Neural progenitor cell (in vitro differentiated cells): ENCODE data around the gene TXNL4B.
"Not testable (repeated sequence)": the region's sequence is repeated elsewhere in the genome, so short reads cannot be mapped to it uniquely, and the experiment has no call there.

Source experiments
- CTCF ChIP-seq: fragments of 200-600 bp; sonication (generic); IDR thresholded peaks from 2 replicates; pipeline ENCODE4 v1.5.1; 2017; ENCODE audit warnings: antibody characterized with exemption, mild to moderate bottlenecking
- EZH2 ChIP-seq: fragments of 200-600 bp; sonication (generic); IDR thresholded peaks from 2 replicates; pipeline ENCODE4 v1.6.1; 2017; ENCODE audit warnings: antibody characterized with exemption, mild to moderate bottlenecking, moderate library complexity

GRCh38 chr16:72076991-72077706, 16.3 kb downstream of the TXNL4B start:
- not testable (repeated sequence) for TF ChIP-seq EZH2, CTCF
